ENCODE measurements around the gene CD8A.

Gene CD8A

DNA sequence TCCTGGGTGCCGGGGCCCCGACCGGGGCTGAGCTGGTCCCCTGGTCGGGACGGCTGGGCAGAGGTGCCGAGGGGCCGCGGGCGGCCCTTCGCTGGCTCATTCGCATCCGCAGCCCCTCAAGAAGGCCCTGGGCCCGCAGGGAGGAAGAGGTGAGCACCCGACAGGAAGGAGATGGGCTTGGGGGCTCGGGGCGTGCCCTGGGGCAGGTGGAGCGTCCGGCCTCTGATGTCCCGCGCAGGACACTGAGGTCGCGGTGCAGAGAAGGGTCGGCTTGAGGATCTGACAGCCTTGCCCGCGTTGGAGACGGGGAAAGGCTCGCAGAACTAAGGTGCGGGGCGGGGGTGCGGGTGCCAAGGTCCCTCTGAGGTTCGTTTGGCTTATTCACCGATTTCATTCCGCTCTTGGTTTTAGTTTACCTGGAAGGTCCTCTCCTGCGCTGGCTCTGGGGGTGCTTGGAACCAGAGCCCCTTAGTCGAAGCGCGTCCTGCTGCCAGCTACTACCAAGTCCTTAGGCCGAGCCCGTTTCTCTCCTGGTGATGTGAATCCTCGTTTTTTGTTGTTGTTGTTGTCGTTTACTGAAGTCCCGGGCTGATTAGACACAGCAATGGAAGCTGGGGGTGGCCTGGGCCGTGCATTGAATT, 18.9 kb upstream of the CD8A start:
- peak in 1 of 56 donors; percentile 5 for DNase-seq

DNA sequence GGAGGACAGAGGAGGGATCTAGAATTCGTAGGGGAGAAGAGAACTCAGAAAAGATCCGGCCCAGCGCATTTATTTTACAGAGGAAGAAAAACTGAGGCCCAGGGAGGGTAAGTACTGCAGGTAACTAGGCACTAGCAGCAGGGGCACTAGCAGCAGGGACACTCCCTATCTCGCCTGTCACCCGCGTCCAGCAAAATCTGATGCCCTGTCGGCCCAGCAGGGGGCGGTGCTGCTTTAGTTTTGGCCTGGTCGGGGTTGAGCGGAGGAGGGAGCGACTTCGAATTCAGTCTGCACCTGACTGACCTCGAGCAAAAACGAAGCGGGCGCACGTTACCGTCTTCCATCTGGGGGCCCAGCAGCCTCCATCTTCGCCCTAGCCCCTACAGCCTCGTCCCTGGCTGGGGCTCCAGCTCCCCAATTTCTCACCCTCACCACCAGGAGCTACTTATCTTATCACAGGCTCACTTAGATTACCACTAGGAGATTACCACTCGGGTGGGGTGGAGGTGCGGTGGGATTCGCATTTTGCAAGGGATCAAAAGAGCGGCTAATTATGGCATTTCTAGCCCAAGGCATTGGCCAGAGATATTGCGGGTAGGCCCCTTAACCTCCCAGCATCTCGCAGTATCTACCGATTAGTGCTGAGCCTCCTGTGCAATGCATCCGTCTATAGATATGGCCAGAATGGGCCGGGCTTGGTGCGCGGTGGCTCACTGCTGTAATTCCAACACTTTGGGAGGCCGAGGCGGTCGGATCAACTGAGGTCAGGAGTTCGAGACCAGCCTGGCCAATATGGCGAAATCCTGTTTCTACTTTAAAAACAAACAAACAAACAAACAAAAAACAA, 17.8 kb upstream of the CD8A start:
- peak in 55 of 56 donors; percentile 15 to 84 (median 64) for DNase-seq

DNA sequence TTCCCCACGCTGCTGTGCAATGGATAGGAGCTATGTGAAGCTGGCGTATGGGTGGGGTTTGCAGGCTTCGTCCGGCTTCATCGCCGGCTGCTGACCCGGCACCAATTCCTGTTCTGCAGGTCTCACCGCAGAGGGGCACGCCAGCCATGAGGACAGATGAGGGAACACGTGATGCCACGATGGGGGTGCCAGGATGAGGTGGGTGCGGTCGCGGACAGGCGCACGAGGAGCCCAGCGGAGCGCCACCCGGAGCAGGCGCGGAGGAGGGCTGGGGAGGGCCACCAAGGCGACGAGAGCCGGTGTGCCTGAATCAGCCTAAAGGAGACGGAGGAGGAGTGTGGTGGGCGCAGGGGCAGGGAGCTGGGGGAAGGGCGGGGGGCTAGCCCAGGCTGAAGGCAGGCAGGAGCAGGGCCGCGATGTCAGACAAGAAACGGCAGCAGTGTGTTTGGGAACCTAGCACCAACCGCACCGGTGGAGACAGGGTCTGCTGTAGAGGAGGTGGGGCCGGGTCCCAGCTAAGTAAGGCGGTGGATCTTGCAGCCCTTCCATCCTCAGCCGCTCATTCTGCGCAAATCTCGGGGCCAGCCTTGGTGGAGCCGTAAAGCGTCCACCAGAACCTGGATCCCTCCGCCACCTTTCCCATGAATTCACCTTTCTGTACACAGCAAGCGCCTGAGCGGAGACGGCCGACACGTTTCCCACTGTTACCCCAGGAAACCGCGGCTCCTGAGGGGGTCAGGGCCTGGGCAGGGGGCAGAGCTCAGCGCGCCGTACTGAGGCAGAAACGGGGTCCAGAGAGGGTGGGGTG, 17.0 kb upstream of the CD8A start:
- peak in 42 of 56 donors; percentile 11 to 76 (median 40) for DNase-seq

DNA sequence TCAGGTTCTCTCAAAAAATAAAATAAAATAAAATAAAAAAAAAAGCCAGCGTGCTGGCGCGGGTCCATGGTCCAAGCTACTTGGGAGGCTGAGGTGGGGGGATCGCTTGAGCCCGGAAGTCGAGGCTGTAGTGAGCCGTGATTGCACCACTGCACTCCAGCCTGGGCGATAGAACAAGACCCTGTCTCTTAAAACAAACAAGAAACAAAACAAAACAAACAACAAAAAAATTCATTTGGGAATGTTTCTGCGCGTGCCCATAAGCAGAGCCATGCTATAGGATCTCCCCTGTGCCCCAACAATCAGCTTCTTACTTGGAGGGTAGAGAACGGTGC, 16.4 kb upstream of the CD8A start:
- no peak for DNase-seq

DNA sequence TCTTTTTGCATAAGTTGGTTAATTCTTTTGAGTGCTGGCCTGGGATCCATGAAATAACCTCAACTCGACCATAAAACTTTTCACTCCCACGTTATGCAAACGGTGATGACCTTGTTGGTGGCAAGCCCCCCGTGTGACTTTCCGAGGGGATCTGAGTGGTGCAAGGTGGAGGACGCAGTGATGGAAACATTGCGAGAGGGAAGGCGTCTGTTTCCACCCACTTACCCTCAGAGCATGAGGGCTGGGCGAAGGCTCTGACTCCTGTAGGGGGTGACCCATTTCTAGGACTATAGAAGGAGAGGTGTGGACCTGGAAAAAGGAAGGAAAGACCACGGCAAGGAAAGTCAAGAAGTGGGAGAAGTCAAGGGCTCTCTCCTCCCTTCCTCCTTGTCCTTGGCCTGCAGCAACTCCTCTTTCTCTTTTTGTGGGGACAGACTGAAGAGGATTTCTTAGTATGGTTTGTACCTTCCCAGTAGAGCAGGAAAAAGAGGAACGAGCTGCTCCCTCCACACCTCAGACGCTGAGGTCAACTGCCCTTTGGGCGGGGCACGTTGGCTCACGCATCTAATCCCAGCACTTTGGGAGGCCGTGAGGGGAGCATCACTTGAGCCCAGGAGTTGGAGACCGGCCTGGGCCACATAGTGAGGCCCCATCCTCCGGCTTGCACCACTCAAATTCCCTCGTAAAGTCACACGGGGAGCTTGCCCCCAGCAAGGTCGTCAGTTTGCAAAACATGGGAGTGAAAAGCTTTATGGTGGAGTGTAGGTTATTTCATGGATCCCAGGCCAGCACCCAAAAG, 15.5 kb upstream of the CD8A start:
- DNase-seq, result no peak

DNA sequence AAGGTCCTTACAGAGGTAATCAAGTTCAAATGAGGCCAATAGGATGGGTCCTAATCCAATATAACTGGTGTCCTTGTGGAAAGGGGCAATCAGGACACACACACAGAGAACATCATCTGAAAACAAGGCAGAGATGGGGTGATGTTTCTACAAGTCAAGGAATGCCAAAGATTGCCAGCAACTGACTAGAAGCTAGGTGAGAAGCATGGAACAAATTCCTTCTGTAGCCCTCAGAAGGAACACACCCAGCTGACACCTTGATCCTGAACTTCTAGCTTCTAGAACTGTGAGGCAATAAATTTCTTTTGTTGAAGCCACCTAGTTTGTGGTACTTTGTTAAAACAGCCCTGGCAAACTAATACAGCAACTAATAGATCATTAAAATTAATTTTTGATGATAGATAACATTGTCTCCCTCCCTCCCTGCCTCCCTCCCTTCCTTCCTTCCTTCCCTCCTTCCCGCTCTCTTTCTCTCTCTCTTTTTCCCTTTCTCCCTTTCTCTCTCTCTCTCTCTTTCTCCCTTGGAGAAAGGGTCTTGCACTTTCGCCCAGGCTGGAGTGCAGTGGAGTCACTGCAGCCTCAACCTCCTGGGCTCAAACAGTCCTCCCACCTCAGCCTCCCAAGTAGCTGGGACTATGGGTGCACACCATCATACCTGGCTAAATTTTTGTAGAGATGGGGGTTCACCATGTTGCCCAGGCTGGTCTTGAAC, 10.3 kb upstream of the CD8A start:
- DNase-seq, result no peak

DNA sequence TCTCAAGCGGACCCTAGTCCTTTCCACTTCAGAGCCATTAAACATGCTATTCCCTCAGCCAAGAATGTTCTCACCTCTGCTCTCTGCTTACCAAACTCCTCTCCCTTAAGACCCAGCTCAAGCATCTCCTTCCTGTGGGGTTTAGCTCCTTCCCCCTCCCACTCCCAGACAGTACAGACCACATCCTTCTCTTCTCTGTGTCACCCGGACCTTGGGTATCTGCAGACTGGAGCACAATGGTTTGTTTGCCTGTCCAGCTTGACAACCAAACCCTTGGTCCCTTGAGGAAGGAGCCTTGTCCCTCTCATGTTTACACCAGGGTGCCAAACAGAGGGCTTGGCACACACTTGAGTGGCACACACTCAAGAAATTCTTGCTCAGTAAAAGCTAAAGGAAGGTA, 4.1 kb upstream of the CD8A start:
- no peak for DNase-seq

DNA sequence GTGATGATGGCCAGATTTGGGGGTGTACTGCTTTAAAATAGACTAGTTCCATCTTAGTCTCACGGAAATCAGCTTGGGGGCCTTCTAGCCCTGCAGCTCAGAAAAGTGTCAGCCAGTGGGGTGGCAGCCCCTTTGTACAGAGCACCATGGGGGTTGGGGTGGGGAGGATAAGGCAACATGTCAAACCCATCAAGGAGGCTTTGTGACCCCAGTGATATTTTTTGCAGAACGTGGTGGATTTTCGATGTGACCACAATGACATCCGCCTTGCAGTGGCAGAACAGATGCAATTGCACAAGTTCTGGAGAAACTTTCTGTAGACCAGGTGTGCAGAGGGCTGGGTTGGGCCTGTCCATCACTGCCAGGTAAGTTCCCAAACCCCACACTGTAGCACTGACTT, 3.0 kb upstream of the CD8A start:
- DNase-seq, result no peak

DNA sequence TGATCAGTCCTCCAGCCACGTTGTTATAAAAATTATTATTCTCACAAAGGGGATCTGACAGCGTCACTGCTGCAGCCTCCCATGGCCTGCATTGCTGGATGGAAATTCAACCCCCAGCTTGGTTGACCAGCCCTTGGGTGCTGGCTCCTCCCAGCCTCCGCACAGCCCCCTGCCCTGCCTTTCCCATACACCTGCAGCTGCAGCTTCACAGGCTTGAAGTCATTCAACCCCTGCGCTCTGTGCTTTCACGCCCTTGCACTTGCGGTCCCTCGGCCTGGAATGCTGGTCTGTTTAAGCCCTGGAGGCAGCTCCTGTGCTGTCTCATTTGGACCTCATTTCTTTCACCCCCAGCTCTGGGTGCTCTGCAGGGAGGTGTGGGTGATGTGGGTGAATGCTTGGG, 860 bp upstream of the CD8A start:
- DNase-seq, result no peak

DNA sequence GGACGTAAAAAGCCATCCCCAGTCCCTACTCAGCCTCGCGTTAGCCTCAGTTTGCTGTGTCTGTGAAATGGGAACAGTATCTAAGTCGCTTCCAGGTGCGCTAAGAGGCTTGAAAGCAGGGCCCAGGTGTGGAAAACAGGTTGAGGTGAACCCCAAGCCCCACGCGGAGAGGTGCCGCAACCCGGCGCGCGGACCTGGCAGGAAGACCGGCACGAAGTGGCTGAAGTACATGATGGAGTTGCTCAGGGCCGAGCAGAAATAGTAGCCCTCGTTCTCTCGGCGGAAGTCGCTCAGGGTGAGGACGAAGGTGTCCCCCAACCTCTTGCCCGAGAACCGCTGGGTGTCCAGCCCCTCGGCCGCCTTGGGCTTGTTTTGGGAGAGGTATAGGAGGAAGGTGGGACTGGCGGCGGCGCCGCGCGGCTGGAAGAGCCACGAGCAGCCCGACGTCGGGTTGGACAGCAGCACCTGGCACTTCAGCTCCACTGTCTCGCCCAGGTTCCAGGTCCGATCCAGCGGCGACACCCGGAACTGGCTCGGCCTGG, 508 bp downstream of the CD8A start:
- no peak for DNase-seq

DNA sequence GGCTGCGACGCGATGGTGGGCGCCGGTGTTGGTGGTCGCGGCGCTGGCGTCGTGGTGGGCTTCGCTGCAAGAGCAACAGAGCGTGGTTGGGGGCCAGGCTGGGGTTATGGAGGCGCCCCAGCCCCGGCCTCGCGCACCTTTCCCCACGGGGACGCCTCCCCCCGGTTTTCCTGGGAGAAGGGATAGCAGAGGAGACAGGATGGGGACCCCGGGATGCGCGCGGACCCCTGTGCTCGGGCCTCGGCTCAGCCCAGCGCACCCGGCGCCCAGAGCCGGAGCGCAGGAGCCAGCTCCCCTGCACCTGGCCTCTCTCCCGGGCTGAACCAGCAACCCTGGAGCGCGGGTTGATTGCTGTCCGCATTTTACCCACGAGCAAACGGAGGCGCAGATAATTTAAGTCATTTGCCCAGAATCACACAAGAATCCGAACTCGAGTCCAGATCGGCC, 1.0 kb downstream of the CD8A start:
- no peak for DNase-seq

DNA sequence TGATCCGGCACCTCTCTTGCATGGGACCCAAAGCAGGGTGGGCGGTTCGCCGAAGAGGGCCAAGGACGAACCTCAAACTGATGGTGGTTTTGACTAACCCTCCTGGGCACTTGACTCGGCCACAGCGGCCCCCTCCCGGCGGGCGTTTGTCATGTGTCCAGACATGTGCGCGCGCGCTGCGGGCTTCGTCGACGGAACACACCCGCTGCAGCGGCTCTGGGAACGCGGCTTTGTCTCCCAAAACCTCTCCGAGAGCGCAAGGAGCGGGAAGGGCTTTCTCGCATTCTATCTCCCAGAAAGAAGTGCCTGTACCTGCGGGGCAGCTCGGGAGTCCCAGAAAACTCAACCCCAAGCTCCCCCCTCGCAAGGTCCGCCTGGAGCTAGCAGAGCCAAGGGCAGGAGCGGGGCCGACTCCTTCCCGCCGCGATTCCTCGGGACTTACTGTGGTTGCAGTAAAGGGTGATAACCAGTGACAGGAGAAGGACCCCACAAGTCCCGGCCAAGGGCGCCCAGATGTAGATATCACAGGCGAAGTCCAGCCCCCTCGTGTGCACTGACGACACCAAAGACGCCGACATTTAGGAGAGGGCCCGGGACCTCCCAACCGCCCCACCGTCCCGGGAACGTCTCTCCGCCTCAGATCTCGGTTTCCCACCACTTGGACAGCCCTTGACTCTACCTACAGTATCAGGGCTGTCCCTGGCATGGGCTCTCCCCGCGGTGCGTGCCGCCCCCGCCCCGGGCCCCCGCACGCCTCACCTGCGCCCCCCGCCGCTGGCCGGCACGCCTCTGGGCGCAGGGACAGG, 1.6 kb downstream of the CD8A start:
- peak in 1 of 56 donors; percentile 14 for DNase-seq

DNA sequence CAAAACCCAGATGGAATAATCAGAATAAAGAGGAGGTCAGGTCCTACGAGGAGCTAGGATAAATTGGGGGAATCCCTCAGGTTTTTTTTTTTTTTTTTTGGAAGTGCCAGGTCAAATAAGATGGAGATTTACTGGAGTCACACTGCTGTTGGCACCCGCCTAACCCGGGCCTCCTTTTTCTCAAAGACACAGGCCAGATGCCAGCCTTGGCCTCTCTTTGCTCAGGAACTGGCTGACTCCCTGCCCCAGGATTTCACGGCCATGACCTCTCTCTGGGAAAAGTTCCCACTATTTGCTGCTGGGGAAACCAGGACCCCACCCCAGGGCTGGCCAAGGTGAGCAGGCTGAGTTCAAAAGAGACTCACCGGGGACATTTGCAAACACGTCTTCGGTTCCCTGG, 2.5 kb downstream of the CD8A start:
- peak in 5 of 56 donors; percentile 7 to 38 (median 21) for DNase-seq

DNA sequence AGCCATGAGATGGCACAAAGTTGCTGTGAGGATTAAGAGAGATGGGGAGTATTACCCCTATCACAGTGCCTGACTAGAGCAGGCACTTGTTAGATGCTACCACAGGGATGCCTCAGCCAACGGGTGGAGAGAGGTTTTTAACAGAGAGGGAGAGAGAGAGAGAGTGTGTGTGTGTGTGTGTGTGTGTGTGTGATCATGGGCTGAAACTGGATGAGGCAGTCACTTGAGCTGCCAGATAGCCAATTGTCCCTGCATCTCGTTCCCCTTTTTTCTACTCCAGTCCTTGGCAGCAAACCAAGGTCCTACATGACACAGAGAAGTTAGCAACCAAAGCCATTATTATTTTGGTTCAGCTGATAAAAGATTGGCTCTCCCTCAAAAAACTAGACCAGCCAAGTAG, 3.0 kb downstream of the CD8A start:
- DNase-seq, result peak in 7 of 56 donors; percentile 4 to 21 (median 14)

- no peak for DNase-seq
Observed at GRCh38 chr2:86786001-86786536, 4.6 kb downstream of the CD8A start.

DNA sequence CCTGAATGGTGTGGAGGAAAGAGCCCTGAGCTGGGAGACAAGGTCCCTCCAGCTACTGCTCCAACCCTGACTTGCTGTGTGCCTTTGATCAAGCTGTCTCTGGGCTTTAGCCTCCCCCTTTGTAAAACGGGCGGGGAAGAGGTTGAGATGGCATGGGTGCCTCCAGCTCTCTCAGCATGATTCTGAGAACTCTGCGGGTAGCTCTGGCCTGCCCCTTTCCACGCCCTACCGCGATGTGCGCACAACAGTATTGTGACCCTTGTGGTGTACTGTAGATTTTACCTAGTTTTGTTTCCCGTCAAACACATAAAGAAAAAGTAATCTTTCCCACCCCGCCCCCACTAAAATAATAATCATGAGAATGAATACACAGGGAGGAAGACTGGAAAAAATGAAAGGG, 5.3 kb downstream of the CD8A start:
- DNase-seq, result no peak

DNA sequence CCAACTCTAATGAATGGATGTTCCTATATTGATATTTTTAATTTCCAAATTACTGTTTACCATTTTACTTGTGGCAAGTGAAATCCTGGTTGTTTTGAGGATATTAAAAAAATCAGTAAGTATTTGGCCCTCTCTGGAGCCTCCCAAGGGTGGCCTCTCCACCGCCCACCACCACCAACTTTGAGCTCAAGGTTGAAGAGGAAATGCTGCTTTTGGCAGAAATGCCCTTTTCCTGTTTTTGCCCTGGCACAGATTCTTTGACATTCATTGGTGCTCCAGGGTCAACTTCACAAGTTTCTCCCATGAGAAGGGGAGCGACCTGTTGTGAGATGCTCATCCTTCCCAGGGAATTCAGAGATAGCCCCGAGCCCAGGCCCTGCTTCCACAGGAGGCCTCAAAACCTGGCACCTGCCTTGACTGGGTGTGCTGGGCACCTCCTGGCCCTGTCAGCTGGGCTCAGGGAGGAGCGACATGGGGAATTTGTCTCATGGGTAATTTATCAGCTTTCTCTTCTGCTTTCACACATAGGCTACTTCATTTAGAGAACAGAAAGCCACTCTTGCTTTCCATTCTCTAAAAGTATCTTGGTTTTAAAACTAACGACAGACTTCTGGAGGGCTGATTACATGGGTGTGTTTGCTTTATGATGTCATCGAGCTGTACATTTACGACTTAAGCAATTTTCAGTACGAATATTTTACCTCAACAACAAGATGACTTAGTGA, 6.9 kb downstream of the CD8A start:
- DNase-seq, result no peak

DNA sequence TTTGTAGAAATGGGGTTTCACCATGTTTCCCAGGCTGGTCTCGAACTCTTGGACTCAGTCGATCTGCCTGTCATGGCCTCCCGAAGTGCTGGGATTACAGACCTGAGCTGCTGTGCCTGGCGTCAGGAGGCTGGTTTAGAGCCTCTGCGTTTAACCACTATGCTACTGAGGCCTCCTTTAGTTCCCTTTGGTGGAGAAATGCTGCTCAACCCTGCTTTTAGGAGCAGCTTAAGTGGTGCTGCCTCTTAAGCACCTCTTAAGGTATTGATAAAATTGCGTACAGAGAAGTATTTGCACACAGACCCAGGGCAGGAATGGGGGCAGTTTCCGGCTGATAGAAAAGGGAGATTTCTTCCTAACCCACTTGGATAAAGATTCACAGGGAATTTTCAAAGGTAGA, 8.0 kb downstream of the CD8A start:
- no peak for DNase-seq
